OCI-LY1 (cell line): ENCODE measurements around the gene MIAT.

Source experiments
- H2AFZ ChIP-seq: fragments of 200-600 bp; sonication (generic), shearing (Covaris generic); 2 replicates; pipeline ENCODE4 v1.6.0; 2014; ENCODE audit warnings: antibody characterized with exemption, mild to moderate bottlenecking, low read length
- H3F3A ChIP-seq: fragments of 200-600 bp; sonication (generic), shearing (Covaris generic); 2 replicates; pipeline ENCODE4 v1.6.0; 2014; ENCODE audit warnings: mild to moderate bottlenecking, antibody characterized with exemption, low read length, moderate library complexity; ENCODE audit not compliant: insufficient read depth
- H3K27ac ChIP-seq: fragments of 200-600 bp; sonication (generic); 2 replicates; pipeline ENCODE4 v1.5.1; 2014; ENCODE audit warnings: low read length, mixed run types, mild to moderate bottlenecking, low read depth; ENCODE audit not compliant: poor library complexity, severe bottlenecking
- H3K27me3 ChIP-seq: fragments of 200-600 bp; sonication (generic); 2 replicates; pipeline ENCODE4 v1.6.0; 2014; ENCODE audit warnings: antibody characterized with exemption, mild to moderate bottlenecking, low read length, moderate library complexity; ENCODE audit not compliant: insufficient read depth
- H3K36me3 ChIP-seq: fragments of 200-600 bp; sonication (generic); 2 replicates; pipeline ENCODE4 v1.6.1; 2014; ENCODE audit warnings: mild to moderate bottlenecking, antibody characterized with exemption, low read length, moderate library complexity, mixed read lengths; ENCODE audit not compliant: insufficient read depth
- H3K4me1 ChIP-seq: fragments of 200-600 bp; sonication (generic); 2 replicates; pipeline ENCODE4 v1.5.1; 2014; ENCODE audit warnings: mild to moderate bottlenecking, low read length, moderate library complexity; ENCODE audit not compliant: insufficient read depth, severe bottlenecking
- H3K4me2 ChIP-seq: fragments of 200-600 bp; sonication (generic), shearing (Covaris generic); 2 replicates; pipeline ENCODE4 v1.6.1; 2014; ENCODE audit warnings: low read length
- H3K4me3 ChIP-seq: fragments of 200-600 bp; sonication (generic); 2 replicates; pipeline ENCODE4 v1.5.1; 2014; ENCODE audit warnings: low read length, low read depth, mild to moderate bottlenecking, mixed read lengths; ENCODE audit not compliant: poor library complexity, severe bottlenecking
- H3K79me2 ChIP-seq: fragments of 200-600 bp; shearing (Covaris generic); 2 replicates; pipeline ENCODE4 v1.6.1; 2016; ENCODE audit warnings: mixed run types, low read length, mixed read lengths; ENCODE audit not compliant: insufficient read depth
- H3K9ac ChIP-seq: fragments of 200-600 bp; sonication (generic), shearing (Covaris generic); 2 replicates; pipeline ENCODE4 v1.6.1; 2014; ENCODE audit warnings: mild to moderate bottlenecking, low read length, mixed read lengths
- H3K9me2 ChIP-seq: fragments of 200-600 bp; sonication (generic), shearing (Covaris generic); 2 replicates; pipeline ENCODE4 v1.6.1; 2014; ENCODE audit warnings: low read depth, mild to moderate bottlenecking, low read length, mixed read lengths
- H3K9me3 ChIP-seq: fragments of 200-600 bp; shearing (Covaris generic); 2 replicates; pipeline ENCODE4 v1.6.1; 2014; ENCODE audit warnings: low read length, mixed read lengths
- H4K20me1 ChIP-seq: fragments of 200-600 bp; sonication (generic), shearing (Covaris generic); 2 replicates; pipeline ENCODE4 v1.6.0; 2016; ENCODE audit warnings: mild to moderate bottlenecking, low read length; ENCODE audit not compliant: insufficient read depth
- EZH2 ChIP-seq: fragments of 200-600 bp; sonication (generic), shearing (Covaris generic); IDR thresholded peaks from 2 replicates; pipeline ENCODE4 v1.8.0; 2017; ENCODE audit warnings: borderline replicate concordance, mixed run types, mild to moderate bottlenecking, antibody characterized with exemption, low read length, moderate library complexity, mixed read lengths
- TF ChIP-seq, protein P1 (sequence below): fragments of 200-600 bp; sonication (generic), shearing (Covaris generic); IDR thresholded peaks from 2 replicates; pipeline ENCODE4 v1.5.1; 2017; ENCODE audit warnings: mild to moderate bottlenecking, antibody characterized with exemption, low read length, moderate library complexity, mixed read lengths

Gene MIAT

DNA sequence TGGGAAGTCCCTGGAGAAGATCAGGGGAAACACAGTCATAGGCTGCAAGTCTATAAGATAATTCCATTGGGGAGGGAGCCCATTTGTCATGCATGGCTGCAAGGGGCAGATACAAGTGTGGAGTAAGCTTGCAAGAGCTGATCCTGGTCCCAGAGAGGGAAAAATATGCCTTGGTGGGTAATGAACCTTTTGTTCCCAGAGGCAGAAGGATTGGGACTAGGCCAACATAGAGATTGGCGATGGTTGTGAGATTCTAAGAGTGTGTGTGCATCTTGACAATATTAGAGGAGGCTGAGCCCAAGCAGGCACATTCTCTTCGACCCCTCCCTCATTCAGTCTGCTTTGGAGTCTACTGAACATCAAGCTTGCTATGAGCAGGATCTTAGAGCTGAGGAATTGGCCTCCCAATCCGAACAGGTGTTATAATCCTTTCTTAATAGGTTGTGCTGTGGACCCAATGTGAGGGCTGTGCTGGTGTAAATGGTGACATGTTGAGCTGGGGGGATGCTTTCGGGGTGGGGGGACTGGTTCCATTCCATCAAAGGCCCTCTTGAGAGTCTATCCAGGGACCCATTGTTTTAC, 18.4 kb downstream of the MIAT start:
- H3K9ac ChIP-seq: no peak overlapping the region
- no peak overlapping the region for H3K4me2 ChIP-seq
- H3K4me3 ChIP-seq: no peak overlapping the region
- peaks cover 9% of the 10 kb centered on the region; the same call in 1 of the 2 replicates for H3K36me3 ChIP-seq
- H4K20me1 ChIP-seq: no peaks in the 10 kb centered on the region
- no peak for TF ChIP-seq EZH2
- TF ChIP-seq, protein P1, sequence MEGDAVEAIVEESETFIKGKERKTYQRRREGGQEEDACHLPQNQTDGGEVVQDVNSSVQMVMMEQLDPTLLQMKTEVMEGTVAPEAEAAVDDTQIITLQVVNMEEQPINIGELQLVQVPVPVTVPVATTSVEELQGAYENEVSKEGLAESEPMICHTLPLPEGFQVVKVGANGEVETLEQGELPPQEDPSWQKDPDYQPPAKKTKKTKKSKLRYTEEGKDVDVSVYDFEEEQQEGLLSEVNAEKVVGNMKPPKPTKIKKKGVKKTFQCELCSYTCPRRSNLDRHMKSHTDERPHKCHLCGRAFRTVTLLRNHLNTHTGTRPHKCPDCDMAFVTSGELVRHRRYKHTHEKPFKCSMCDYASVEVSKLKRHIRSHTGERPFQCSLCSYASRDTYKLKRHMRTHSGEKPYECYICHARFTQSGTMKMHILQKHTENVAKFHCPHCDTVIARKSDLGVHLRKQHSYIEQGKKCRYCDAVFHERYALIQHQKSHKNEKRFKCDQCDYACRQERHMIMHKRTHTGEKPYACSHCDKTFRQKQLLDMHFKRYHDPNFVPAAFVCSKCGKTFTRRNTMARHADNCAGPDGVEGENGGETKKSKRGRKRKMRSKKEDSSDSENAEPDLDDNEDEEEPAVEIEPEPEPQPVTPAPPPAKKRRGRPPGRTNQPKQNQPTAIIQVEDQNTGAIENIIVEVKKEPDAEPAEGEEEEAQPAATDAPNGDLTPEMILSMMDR: no peak
- H3K27ac ChIP-seq: no peak overlapping the region
- peaks cover 20% of the 10 kb centered on the region for H3K79me2 ChIP-seq
- no peaks in the 10 kb centered on the region for H3K27me3 ChIP-seq
- no peaks in the 10 kb centered on the region for H3K9me2 ChIP-seq
- H3F3A ChIP-seq: peaks cover 15% of the 10 kb centered on the region
- H2AFZ ChIP-seq: no peak overlapping the region
- peaks cover 43% of the 10 kb centered on the region for H3K4me1 ChIP-seq
- H3K9me3 ChIP-seq: no peaks in the 10 kb centered on the region

DNA sequence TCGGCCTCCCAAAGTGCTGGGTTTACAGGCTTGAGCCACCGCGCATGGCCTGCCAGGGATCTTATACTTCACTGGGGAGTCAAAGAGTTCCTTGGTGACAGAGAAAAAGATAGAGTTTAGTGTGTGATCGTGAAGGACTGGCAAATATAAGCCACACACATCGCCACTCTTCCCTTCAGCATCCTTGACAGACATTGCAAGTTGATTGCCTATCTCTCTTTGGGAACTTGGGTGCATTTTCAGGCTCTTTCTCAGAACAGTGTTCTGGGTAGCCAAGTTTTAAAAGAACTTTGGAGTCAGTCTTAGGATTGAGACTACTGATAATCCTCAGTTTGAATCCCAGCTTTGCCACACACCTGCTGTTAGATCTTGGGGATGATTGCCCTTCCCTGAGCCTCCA, 19.8 kb downstream of the MIAT start:
- Histone ChIP-seq H3K9me2 (no peaks in the 10 kb centered on the region), H2AFZ (no peak overlapping the region), H3K4me1 (peaks cover 28% of the 10 kb centered on the region), H3K27me3 (no peaks in the 10 kb centered on the region), H3K79me2 (peaks cover 20% of the 10 kb centered on the region), H4K20me1 (no peaks in the 10 kb centered on the region), H3K4me3 (no peak overlapping the region), H3K9ac (no peak overlapping the region), H3K9me3 (no peaks in the 10 kb centered on the region), H3K4me2 (no peak overlapping the region), H3K27ac (no peak overlapping the region), H3K36me3 (peaks cover 23% of the 10 kb centered on the region; the same call in 1 of the 2 replicates), H3F3A (peaks cover 9% of the 10 kb centered on the region; the same call in 1 of the 2 replicates)
- no peak for TF ChIP-seq EZH2
- TF ChIP-seq, protein P1: no peak

DNA sequence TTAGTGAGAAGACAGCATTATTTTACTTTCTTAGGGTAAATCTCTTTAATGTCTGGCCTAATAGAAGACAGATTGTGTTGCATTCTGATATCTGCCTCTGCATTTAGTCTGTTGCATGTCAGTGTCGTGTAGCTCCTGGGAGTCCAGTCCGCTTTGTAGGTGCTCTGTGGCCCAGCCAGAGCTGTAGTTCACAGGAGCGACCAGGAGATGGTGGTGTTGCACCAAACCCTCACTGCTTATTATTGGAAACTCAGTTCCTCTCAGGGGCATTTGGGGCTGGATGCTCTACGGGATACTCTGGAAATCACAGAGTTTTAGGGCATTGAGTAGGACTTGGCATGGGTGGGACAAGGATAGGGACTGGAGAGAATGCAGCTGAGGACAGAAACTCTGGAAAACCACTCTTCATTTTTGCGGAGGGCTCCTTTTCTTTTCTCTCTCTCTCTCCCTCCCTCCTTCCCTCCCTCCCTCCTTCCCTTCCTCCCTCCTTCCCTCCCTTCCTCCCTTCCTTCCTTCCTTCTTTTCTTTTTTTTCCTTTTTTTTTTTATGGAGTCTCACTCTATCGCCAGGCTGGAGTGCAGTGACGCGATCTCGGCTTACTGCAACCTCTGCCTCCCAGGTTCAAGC, 21.7 kb downstream of the MIAT start:
- no peak overlapping the region for H3K4me3 ChIP-seq
- peaks cover 27% of the 10 kb centered on the region; the same call in 1 of the 2 replicates for H3K36me3 ChIP-seq
- H3K4me1 ChIP-seq: peaks cover 14% of the 10 kb centered on the region
- peaks cover 14% of the 10 kb centered on the region for H3K79me2 ChIP-seq
- no peaks in the 10 kb centered on the region for H3K27me3 ChIP-seq
- no peak overlapping the region for H3K9ac ChIP-seq
- H3K27ac ChIP-seq: no peak overlapping the region
- no peak for TF ChIP-seq EZH2
- TF ChIP-seq, protein P1: peak; percentile 93
- H3K9me3 ChIP-seq: no peaks in the 10 kb centered on the region
- H3K9me2 ChIP-seq: no peaks in the 10 kb centered on the region
- no peak overlapping the region for H3K4me2 ChIP-seq
- H3F3A ChIP-seq: no peaks in the 10 kb centered on the region
- H4K20me1 ChIP-seq: no peaks in the 10 kb centered on the region
- H2AFZ ChIP-seq: no peak overlapping the region
